ENCODE results near the gene ST7. TPM values are rescaled to one million over a fixed set of nuclear protein-coding genes. Genes with fewer than 3 reads are reported as not detected.
A peak's percentile ranks its signal among the peaks of the same experiment; 100 is the strongest.

Gene ST7
- total RNA-seq, 1 donor from 2014 or later: 12.9 TPM

DNA sequence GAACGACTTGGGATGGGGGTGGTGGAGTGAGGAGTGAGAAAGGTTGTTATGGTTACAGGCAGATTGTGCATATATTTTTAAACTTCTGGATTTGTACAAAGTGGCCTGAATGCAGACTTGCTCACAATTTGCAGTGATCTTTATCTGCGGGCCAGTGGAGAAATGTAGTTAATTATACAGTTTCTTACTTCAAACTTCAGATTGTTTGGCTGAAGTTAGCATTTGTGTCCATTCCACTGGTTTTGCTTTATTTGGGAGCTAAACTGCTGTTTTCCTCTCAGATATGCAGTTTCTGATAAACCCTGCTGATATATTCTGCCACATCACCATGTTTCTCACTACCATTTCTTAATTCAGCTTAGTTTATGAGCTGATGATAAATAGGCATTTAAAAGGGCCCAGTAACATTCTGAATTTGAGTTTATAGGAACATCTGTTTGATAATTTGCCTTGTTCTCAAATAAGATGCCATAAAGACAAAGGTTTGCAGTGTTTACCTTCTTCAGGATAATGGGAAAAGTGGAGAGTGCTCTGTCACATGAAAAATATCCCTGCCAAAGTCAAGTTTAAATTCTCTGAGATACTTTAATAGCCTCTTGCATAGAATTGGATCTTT, 170.1 kb downstream of the ST7 start:
- TF ChIP-seq, protein P1, sequence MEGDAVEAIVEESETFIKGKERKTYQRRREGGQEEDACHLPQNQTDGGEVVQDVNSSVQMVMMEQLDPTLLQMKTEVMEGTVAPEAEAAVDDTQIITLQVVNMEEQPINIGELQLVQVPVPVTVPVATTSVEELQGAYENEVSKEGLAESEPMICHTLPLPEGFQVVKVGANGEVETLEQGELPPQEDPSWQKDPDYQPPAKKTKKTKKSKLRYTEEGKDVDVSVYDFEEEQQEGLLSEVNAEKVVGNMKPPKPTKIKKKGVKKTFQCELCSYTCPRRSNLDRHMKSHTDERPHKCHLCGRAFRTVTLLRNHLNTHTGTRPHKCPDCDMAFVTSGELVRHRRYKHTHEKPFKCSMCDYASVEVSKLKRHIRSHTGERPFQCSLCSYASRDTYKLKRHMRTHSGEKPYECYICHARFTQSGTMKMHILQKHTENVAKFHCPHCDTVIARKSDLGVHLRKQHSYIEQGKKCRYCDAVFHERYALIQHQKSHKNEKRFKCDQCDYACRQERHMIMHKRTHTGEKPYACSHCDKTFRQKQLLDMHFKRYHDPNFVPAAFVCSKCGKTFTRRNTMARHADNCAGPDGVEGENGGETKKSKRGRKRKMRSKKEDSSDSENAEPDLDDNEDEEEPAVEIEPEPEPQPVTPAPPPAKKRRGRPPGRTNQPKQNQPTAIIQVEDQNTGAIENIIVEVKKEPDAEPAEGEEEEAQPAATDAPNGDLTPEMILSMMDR (IDR thresholded peaks at IDR 0.05; ENCODE audit: insufficient read depth, low read length, severe bottlenecking): no peak
- H3K4me3 ChIP-seq (ENCODE audit: low read depth, low read length): no peak overlapping the region
- no peak for FAIRE-seq
- H3K36me3 ChIP-seq (ENCODE audit: control insufficient read depth, insufficient read depth, low read length): no peaks in the 10 kb centered on the region
- DNase-seq (ENCODE audit: low read depth): no peak
- no peaks in the 10 kb centered on the region for H3K27me3 ChIP-seq (ENCODE audit: control insufficient read depth, insufficient read depth, low read length)

DNA sequence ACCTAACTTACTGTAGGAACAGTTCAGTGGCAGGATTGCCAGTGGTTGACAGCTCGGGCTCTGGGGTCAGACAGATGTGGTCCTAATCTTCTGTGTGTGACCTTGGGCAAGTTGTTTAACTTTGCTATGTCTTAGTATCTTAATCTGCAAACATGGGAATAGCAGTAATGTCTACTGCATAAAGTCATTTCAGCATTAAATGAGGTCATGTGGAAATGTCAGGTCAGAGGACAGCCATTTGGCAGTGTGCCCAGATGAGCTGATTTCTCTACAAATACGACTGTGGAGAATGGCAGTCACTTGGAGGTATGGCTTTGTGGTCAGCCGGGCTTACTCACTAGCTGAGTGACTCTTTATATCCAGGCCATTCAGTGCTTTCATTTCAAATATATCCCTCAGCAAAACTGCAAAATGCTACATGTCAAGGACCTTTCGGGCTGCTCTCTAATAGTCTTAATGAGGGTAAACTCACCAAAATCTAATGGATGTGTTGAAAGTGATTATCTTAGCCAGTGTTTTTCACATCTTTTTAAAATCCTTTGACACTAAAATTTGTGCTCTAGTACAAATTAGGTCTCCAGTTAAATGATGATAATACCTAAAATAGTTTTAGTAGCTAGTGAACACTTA, 171.4 kb downstream of the ST7 start:
- no peaks in the 10 kb centered on the region for H3K27me3 ChIP-seq (ENCODE audit: control insufficient read depth, insufficient read depth, low read length)
- TF ChIP-seq, protein P1 (IDR thresholded peaks at IDR 0.05; ENCODE audit: insufficient read depth, low read length, severe bottlenecking): no peak
- no peaks in the 10 kb centered on the region for H3K36me3 ChIP-seq (ENCODE audit: control insufficient read depth, insufficient read depth, low read length)
- H3K4me3 ChIP-seq (ENCODE audit: low read depth, low read length): no peak overlapping the region
- DNase-seq (ENCODE audit: low read depth) (peak; percentile 85), FAIRE-seq (no peak)

DNA sequence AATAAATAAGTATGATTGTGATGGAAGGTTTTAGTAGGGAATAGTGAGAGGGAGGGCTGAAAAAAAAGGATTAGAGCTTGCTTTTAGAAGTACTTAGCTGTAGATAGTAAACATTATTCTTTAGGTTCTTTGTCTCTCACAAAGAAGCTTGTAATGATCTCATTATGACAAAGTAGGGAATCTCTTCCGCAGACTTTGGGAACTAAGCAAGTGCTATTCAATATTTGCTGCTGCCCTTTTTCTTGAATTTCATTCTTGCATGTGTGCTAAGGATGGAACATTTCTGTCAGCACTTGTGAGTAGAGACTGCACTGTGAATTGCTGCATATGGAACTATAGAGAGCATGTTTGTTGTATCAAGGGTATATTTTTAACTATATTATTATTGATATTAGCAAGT, 173.4 kb downstream of the ST7 start:
- DNase-seq (ENCODE audit: low read depth) (peak; percentile 5), FAIRE-seq (no peak)
- TF ChIP-seq, protein P1 (IDR thresholded peaks at IDR 0.05; ENCODE audit: insufficient read depth, low read length, severe bottlenecking): no peak
- Histone ChIP-seq H3K36me3 (ENCODE audit: control insufficient read depth, insufficient read depth, low read length) (no peaks in the 10 kb centered on the region), H3K27me3 (ENCODE audit: control insufficient read depth, insufficient read depth, low read length) (no peaks in the 10 kb centered on the region), H3K4me3 (ENCODE audit: low read depth, low read length) (no peak overlapping the region)

DNA sequence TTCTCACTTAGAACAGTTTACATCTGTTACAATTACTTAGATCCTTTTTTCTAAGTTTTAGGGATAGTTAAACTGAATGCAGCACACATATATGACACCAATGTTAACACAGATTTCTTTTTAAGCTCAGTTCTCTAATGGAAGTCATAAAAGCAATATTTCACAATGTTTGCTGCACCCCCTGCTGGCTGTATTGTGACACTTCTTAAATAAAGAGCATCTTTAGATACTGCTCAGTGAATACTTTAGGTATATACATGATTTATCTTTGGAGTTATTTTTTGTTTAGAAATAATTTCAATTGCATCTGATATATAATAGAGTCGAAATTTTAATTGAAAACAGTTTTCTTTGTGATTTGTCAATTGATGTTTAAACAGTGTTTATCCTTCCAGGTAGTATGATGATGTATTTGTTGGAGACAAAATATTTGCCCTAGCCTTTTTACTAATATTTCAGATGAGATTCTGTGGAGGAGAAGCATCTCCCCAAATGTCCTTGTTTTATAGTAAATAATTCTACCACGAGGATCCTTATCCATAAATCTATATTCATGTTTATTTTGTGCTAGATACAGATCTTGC, 174.4 kb downstream of the ST7 start:
- H3K36me3 ChIP-seq (ENCODE audit: control insufficient read depth, insufficient read depth, low read length): no peaks in the 10 kb centered on the region
- no peak overlapping the region for H3K4me3 ChIP-seq (ENCODE audit: low read depth, low read length)
- FAIRE-seq: no peak
- no peaks in the 10 kb centered on the region for H3K27me3 ChIP-seq (ENCODE audit: control insufficient read depth, insufficient read depth, low read length)
- TF ChIP-seq, protein P1 (IDR thresholded peaks at IDR 0.05; ENCODE audit: insufficient read depth, low read length, severe bottlenecking): peak; percentile 40
- peak; percentile 56 for DNase-seq (ENCODE audit: low read depth)

DNA sequence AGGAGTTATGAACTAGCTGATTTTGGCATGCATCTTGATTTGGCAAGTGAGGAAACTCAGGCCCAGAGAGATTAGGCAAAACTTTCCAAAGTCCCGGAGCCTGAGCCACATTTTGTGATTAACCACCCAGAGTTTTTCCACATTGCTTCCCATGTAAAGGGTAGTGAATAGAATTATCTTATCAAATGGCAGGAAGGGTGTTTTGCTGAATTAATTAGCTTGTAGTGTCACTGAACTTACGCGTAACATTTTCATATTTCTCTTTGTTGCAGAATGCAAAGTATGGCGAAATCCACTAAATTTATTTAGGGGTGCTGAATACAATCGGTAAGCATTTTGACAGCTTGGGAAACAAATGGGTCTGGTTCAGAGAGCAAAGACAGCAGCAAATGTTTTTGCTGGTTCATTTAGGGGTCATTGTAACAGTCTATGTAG, 176.2 kb downstream of the ST7 start:
- TF ChIP-seq, protein P1 (IDR thresholded peaks at IDR 0.05; ENCODE audit: insufficient read depth, low read length, severe bottlenecking): no peak
- no peak for FAIRE-seq
- no peak for DNase-seq (ENCODE audit: low read depth)
- Histone ChIP-seq H3K27me3 (ENCODE audit: control insufficient read depth, insufficient read depth, low read length) (no peaks in the 10 kb centered on the region), H3K4me3 (ENCODE audit: low read depth, low read length) (no peak overlapping the region), H3K36me3 (ENCODE audit: control insufficient read depth, insufficient read depth, low read length) (no peaks in the 10 kb centered on the region)

Measured in bronchial epithelial cell (primary cell).